GM18519 (cell line): Measurements from ENCODE around the gene NR5A1.

Source experiments
- ATAC-seq: cut with Tn5 transposase; IDR thresholded peaks from one replicate; pipeline ENCODE4 v1.9.1; 2021; ENCODE audit warnings: mild to moderate bottlenecking, moderate library complexity; ENCODE audit not compliant: unreplicated experiment, low FRiP score

NR5A1 gene

GRCh38 chr9:124448019-124448418, 59.2 kb downstream of the NR5A1 start:
- ATAC-seq: no peak

DNA sequence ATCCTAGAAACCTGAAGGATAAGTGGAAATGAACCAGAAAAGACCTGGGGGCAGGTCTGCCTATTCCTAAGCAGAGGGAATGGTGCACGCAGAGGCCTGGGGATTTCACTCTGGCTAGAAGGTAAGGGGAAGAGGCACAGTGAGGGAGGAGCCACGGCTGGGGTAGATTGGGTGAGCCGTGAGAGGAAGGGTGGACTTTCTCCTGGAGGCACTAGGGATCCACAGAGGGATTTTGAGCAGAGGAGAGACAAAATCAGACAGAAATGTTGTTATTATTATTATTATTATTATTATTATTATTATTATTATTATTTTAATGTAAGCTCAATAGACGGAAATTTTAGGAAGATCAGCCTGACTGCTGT, 59.9 kb downstream of the NR5A1 start:
- no peak for ATAC-seq

- ATAC-seq: no peak
Measured at GRCh38 chr9:124444166-124444565, 63.0 kb downstream of the NR5A1 start.

- no peak for ATAC-seq
Measured at GRCh38 chr9:124443625-124444024, 63.6 kb downstream of the NR5A1 start.

DNA sequence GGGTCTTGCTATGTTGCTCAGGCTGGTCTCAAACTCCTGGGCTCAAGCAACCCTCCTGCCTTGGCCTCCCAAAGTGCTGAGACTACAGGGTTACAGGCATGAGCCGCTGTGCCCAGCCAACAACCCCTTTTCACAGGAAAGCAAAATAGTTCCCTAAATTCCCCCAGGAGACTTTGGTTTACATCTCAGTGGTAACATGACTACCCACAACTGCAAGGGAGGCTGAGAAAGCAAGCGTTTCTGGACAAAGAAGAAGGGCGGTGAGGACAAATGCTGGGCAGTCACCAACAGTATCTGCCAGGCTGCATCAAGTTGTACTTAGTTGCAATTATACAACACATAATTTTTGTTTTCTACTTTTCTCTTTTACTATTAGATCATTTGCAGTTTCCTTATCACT, 64.4 kb downstream of the NR5A1 start:
- ATAC-seq: no peak

GRCh38 chr9:124442379-124442778, 64.8 kb downstream of the NR5A1 start:
- no peak for ATAC-seq

GRCh38 chr9:124441291-124441690, 65.9 kb downstream of the NR5A1 start:
- no peak for ATAC-seq

DNA sequence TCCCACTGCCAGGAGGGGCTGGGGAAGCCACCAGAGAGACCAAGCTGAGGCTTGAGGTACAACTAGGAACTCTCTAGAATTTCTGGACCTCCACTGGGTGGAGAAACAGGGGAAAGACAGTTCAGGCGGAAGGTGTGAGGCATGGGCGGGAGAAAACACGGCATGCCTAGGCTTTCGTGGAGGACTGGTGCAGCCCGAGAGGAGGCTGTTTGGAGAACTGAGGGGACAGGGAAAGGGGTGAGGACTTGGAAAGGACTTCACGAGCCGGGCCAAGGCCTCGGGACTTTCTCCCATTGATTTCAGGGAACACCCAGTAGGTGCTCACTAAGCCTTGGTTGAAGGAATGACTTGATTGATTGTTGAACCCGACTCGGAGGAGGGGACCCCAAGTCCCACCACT, 66.4 kb downstream of the NR5A1 start:
- no peak for ATAC-seq

- ATAC-seq: no peak
Measured at GRCh38 chr9:124439686-124440243, 67.4 kb downstream of the NR5A1 start.

GRCh38 chr9:124439086-124439485, 68.1 kb downstream of the NR5A1 start:
- no peak for ATAC-seq

DNA sequence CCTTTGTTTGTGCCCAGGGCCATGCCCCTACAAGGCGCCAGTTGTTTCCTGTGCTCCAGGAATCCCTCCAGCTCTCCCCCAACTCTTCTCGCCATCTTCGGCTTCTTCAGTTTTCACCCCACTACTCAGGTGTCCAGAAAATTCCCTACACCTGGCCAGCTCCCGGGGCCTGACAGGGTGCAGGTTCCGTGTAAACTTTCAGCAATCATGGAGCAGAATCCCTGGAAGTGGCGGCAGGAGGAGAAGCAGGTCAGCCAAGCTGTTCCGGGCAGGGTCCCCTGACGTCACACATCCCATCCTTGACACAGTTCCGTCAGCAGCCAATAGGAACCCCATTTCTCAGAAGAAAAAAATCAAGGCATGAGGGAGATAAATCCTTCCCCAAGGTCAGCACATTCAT, 69.1 kb downstream of the NR5A1 start:
- ATAC-seq: no peak

DNA sequence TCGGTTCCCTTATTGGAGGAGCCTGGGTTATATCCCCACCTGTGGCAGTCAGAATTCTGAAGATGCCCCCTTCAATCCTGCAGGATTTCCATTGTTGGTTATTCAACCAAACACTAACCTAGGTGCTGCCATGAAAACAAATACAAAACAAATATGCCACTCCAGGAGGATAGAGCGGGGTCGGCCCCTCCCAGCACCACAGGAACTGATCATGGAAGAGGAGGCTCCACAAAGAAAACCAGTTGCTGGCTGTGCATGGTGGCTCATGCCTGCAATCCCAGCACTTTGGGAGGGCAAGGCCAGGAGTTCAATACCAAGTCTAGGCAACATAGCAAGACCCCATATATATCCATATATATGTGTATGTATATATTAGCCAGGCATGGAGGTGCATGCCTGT, 70.1 kb downstream of the NR5A1 start:
- ATAC-seq: no peak

GRCh38 chr9:124436320-124436719, 70.9 kb downstream of the NR5A1 start:
- no peak for ATAC-seq
